ENCODE measurements around the gene ADM2. TPM values are rescaled to one million over a fixed set of nuclear protein-coding genes. Genes with fewer than 3 reads are reported as not detected.

Gene ADM2
- total RNA-seq, 1 donor from 2014 or later, result 4.4 TPM

GRCh38 chr22:50441428-50441993 lies 39.8 kb upstream of the ADM2 start:
- no peak for DNase-seq (ENCODE audit: low read depth)
- TF ChIP-seq CTCF (conservative IDR thresholded peaks at IDR 0.05; ENCODE audit: low read depth, low read length), result no peak
- H3K4me3 ChIP-seq (ENCODE audit: low read depth, low read length), result no peak overlapping the region

GRCh38 chr22:50443197-50443596 lies 38.1 kb upstream of the ADM2 start:
- TF ChIP-seq CTCF (conservative IDR thresholded peaks at IDR 0.05; ENCODE audit: low read depth, low read length), result no peak
- H3K4me3 ChIP-seq (ENCODE audit: low read depth, low read length), result no peak overlapping the region
- DNase-seq (ENCODE audit: low read depth), result no peak

GRCh38 chr22:50443801-50444625 lies 37.3 kb upstream of the ADM2 start:
- TF ChIP-seq CTCF (conservative IDR thresholded peaks at IDR 0.05; ENCODE audit: low read depth, low read length), result no peak
- DNase-seq (ENCODE audit: low read depth), result no peak
- no peak overlapping the region for H3K4me3 ChIP-seq (ENCODE audit: low read depth, low read length)

GRCh38 chr22:50444663-50445062 lies 36.7 kb upstream of the ADM2 start:
- TF ChIP-seq CTCF (conservative IDR thresholded peaks at IDR 0.05; ENCODE audit: low read depth, low read length), result no peak
- H3K4me3 ChIP-seq (ENCODE audit: low read depth, low read length), result no peak overlapping the region
- DNase-seq (ENCODE audit: low read depth), result peak; percentile 44

GRCh38 chr22:50445071-50445879 lies 36.1 kb upstream of the ADM2 start:
- no peak for TF ChIP-seq CTCF (conservative IDR thresholded peaks at IDR 0.05; ENCODE audit: low read depth, low read length)
- no peak overlapping the region for H3K4me3 ChIP-seq (ENCODE audit: low read depth, low read length)
- no peak for DNase-seq (ENCODE audit: low read depth)

GRCh38 chr22:50445880-50446707 lies 35.2 kb upstream of the ADM2 start:
- DNase-seq (ENCODE audit: low read depth), result no peak
- H3K4me3 ChIP-seq (ENCODE audit: low read depth, low read length), result no peak overlapping the region
- no peak for TF ChIP-seq CTCF (conservative IDR thresholded peaks at IDR 0.05; ENCODE audit: low read depth, low read length)
